RWPE2 (cell line): ENCODE measurements around the gene MZF1.
A peak's percentile ranks its signal among the peaks of the same experiment; 100 is the strongest.

Source experiments
- ATAC-seq: fragments of 200-7000 bp; cut with Tn5 transposase; 3 replicates; pipeline ENCODE4 v1.9.1; 2021; ENCODE audit warnings: low read depth
- DNase-seq: peaks from one replicate; pipeline ENCODE4 v3.0.0-alpha.2; 2020; ENCODE audit warnings: low spot score
- H3K27ac ChIP-seq: fragments of 450-650 bp; 2 replicates; pipeline ENCODE4 v1.5.1; 2017; ENCODE audit warnings: mild to moderate bottlenecking; ENCODE audit not compliant: poor library complexity, severe bottlenecking
- H3K27me3 ChIP-seq: fragments of 250-450 bp; sonication (Bioruptor Pico); 2 replicates; pipeline ENCODE4 v1.5.1; 2021; ENCODE audit warnings: mild to moderate bottlenecking, moderate library complexity; ENCODE audit not compliant: insufficient read depth, poor library complexity, severe bottlenecking
- H3K36me3 ChIP-seq: fragments of 250-450 bp; sonication (Bioruptor Pico); 2 replicates; pipeline ENCODE4 v1.5.1; 2020; ENCODE audit warnings: low read depth, mild to moderate bottlenecking, moderate library complexity
- H3K4me1 ChIP-seq: fragments of 250-450 bp; sonication (Bioruptor Pico); 2 replicates; pipeline ENCODE4 v1.5.1; 2021; ENCODE audit warnings: mild to moderate bottlenecking, moderate library complexity; ENCODE audit not compliant: insufficient read depth, poor library complexity, severe bottlenecking
- H3K4me3 ChIP-seq: fragments of 250-450 bp; sonication (Bioruptor Pico); 2 replicates; pipeline ENCODE4 v1.5.1; 2021; ENCODE audit warnings: mild to moderate bottlenecking, moderate library complexity; ENCODE audit not compliant: severe bottlenecking
- H3K9me3 ChIP-seq: fragments of 250-450 bp; sonication (Bioruptor Pico); 2 replicates; pipeline ENCODE4 v1.5.1; 2021; ENCODE audit warnings: mild to moderate bottlenecking, moderate library complexity; ENCODE audit not compliant: severe bottlenecking
- CTCF ChIP-seq: fragments of 450-650 bp; IDR thresholded peaks from one replicate; pipeline ENCODE4 v1.5.1; 2017; ENCODE audit warnings: mild to moderate bottlenecking, moderate library complexity; ENCODE audit not compliant: poor library complexity, severe bottlenecking

Gene MZF1

GRCh38 chr19:58538257-58539168 is 34.6 kb downstream of the MZF1 start:
- no peak for TF ChIP-seq CTCF
- Histone ChIP-seq H3K36me3 (no peaks in the 10 kb centered on the region), H3K27me3 (no peaks in the 10 kb centered on the region), H3K27ac (no peak overlapping the region), H3K4me1 (no peaks in the 10 kb centered on the region), H3K9me3 (no peaks in the 10 kb centered on the region), H3K4me3 (no peak overlapping the region)
- peak; percentile 54; the same call in 2 of the 3 replicates for ATAC-seq
- DNase-seq: no peak

- Histone ChIP-seq H3K36me3 (no peaks in the 10 kb centered on the region), H3K27ac (no peak overlapping the region), H3K27me3 (no peaks in the 10 kb centered on the region), H3K9me3 (no peaks in the 10 kb centered on the region), H3K4me3 (no peak overlapping the region), H3K4me1 (no peaks in the 10 kb centered on the region)
- ATAC-seq (peak; percentile 25; the same call in 2 of the 3 replicates), DNase-seq (no peak)
- no peak for TF ChIP-seq CTCF
Observed at GRCh38 chr19:58536852-58537798, 36.0 kb downstream of the MZF1 start.

- ATAC-seq: no peak
- H3K27ac ChIP-seq: no peak overlapping the region
- no peaks in the 10 kb centered on the region for H3K27me3 ChIP-seq
- DNase-seq: no peak
- no peak overlapping the region for H3K4me3 ChIP-seq
- no peak for TF ChIP-seq CTCF
- no peaks in the 10 kb centered on the region for H3K36me3 ChIP-seq
- no peaks in the 10 kb centered on the region for H3K9me3 ChIP-seq
- H3K4me1 ChIP-seq: no peaks in the 10 kb centered on the region
Observed at GRCh38 chr19:58535857-58536256, 37.3 kb downstream of the MZF1 start.

- no peaks in the 10 kb centered on the region for H3K4me1 ChIP-seq
- H3K27ac ChIP-seq: no peak overlapping the region
- no peaks in the 10 kb centered on the region for H3K27me3 ChIP-seq
- H3K36me3 ChIP-seq: no peaks in the 10 kb centered on the region
- no peaks in the 10 kb centered on the region for H3K9me3 ChIP-seq
- ATAC-seq: no peak
- no peak for DNase-seq
- no peak overlapping the region for H3K4me3 ChIP-seq
- TF ChIP-seq CTCF: no peak
Observed at GRCh38 chr19:58531034-58531840, 41.9 kb downstream of the MZF1 start.
